ENCODE data around the gene OASL.

OASL gene

GRCh38 chr12:120984351-120984898, 54.6 kb downstream of the OASL start:
- no peak for DNase-seq

- no peak for DNase-seq
Observed at GRCh38 chr12:120983759-120984158, 55.3 kb downstream of the OASL start.

- no peak for DNase-seq
Observed at GRCh38 chr12:120982659-120983058, 56.4 kb downstream of the OASL start.

GRCh38 chr12:120981407-120981941, 57.6 kb downstream of the OASL start:
- no peak for DNase-seq

- DNase-seq = no peak
Observed at GRCh38 chr12:120980800-120981368, 58.2 kb downstream of the OASL start.

GRCh38 chr12:120979862-120980696, 59.0 kb downstream of the OASL start:
- no peak for DNase-seq

GRCh38 chr12:120979220-120979861, 59.7 kb downstream of the OASL start:
- no peak for DNase-seq

- no peak for DNase-seq
Observed at GRCh38 chr12:120978296-120979219, 60.5 kb downstream of the OASL start, which contains the start of gene HNF1A. TSS of gene HNF1A (plus strand) at chr12:120978543. CDS start at chr12:120978769, 226 bp downstream.

GRCh38 chr12:120977531-120978295, 61.3 kb downstream of the OASL start:
- DNase-seq = no peak

GRCh38 chr12:120972870-120973543, 66.0 kb downstream of the OASL start:
- DNase-seq = no peak

GRCh38 chr12:120971299-120972180, 67.5 kb downstream of the OASL start:
- DNase-seq = peak in 1 of 2 donors; percentile 10

- no peak for DNase-seq
Observed at GRCh38 chr12:120970310-120970709, 68.7 kb downstream of the OASL start.
